GM21576 (cell line): ENCODE data around the gene TINAGL1.

Source experiments
- ATAC-seq: cut with Tn5 transposase; IDR thresholded peaks from one replicate; pipeline ENCODE4 v1.9.1; 2021; ENCODE audit warnings: mild to moderate bottlenecking, moderate library complexity; ENCODE audit not compliant: unreplicated experiment

The TINAGL1 gene, protein sequence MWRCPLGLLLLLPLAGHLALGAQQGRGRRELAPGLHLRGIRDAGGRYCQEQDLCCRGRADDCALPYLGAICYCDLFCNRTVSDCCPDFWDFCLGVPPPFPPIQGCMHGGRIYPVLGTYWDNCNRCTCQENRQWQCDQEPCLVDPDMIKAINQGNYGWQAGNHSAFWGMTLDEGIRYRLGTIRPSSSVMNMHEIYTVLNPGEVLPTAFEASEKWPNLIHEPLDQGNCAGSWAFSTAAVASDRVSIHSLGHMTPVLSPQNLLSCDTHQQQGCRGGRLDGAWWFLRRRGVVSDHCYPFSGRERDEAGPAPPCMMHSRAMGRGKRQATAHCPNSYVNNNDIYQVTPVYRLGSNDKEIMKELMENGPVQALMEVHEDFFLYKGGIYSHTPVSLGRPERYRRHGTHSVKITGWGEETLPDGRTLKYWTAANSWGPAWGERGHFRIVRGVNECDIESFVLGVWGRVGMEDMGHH

DNA sequence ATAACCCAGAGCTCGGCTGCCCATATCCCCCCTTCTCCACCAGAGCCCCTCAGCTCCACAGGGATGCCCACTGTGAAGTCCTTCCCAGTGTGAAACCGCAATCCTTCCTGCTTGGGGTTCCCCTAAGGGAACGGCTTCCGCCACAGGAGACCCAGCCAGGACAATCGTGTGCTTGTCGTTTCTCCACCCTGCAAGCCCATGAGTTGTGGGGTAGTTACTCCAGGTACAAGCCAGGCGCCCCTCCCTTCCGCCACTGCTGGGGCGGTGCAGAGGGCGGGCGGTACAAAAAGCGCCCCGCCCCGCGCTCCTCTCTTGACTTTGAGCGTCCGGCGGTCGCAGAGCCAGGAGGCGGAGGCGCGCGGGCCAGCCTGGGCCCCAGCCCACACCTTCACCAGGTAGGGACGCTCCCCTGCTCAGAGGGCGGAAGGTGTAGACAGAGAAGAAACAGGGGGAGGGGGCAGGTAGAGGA, at the start of gene TINAGL1:
TSS of gene TINAGL1 (plus strand) at position 315 of the 469 bp plus-strand sequence. CDS start 634 bp downstream, outside the sequence.
- no peak for ATAC-seq

DNA sequence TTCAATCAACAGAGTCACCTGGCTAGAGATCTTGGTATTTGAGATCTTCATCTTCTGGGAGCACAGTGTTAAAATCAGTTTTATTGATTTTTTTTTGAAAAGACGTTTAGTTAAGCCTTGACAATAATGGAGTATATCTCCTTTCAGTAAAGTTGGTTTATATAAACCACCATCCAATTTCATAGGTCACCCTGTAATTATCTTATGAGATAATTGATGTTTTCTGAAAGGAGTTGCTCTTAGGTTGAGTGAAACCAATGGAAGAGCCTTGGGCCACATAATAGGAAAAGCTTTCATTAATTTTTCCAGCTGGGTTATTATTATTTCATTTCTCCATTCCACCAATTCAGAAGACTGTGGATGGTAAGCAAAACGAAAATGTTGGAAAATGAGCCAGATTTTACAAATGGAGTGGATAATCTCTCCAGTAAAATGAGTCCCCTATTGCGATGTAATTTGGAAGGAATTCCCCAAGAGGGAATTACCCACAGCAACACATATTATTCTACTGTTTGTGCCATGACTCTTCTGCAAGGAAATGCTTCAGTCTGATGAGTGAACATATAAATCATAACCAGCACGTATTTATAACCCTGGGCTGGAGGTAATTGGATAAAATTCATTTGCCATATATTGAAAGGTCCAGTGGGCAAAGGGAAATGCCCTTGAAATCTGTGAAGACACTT, 46.2 kb upstream of the TINAGL1 start:
- ATAC-seq = no peak

DNA sequence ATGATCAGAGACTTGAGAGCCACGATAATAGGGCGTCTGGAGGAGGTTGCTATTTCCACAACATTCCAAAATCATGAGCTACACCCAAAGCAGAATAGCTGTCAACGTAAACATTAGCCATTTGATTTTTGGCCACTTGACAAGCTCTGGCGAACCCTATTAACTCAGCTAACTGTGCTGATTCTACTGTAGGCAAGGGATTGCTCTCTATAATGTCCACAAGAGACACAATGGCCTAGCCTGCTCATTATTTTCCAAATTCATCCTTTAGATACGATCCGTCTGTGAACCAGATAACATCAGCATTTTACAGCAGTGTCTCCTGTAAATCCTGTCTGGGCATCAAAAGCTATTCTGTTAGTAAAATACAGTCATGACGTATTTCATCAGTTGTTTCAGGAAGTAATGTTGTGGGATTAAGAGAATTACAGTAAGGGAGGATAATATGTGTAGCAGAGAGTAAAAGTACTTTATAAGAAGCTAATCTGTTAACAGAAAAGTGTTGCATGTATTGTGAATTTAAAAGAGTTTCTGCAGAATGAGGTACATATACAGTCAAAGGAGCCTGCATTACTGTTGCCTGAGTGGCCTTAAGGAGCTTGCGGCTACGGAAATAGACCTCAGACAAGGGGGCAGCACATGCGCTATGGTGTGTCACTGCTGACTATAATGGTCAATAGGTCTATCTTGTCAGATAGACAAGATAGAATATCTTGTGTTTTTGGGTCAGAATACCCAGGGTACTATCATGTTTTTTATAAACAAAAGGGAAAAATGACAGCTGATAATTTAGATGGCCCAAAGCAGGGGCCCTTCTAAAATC, 44.9 kb upstream of the TINAGL1 start:
- no peak for ATAC-seq

DNA sequence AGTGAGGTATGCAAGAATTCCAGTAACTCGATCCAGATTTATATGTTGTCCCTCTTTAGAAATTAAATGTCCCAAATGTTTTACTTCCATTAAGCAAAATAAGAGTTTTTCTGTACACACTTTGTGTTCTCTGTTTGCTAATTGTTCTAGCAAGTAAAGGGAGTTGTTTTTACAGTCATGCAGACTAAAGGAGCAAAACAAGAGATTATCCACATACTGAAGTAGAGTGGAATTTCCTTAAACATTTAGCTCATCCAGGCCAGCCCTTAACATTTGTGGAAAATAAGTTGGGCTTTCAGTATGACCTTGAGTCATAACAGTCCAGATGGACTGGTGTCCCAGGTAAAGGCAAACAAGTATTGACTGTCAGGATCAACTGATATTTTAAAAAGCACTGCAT, 44.1 kb upstream of the TINAGL1 start:
- no peak for ATAC-seq

DNA sequence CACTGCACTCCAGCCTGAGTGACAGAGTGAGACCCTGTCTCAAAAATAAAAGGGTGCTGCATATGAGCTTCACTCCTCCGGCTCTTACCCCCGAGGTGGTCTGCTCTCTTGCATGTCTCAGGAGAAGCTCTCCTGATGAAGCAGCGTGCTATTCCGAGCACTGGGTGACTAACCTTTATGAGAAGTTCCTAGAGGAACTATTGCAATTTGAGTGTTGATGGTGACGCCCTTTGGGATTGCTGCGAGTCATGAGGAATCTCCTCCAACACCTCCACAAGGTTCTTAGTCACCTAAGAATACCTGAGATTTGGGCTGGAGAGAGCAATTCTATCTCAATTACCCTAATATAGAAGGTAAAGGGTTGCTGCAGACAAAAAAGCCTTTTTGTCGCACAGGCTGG, 40.8 kb upstream of the TINAGL1 start:
- no peak for ATAC-seq

DNA sequence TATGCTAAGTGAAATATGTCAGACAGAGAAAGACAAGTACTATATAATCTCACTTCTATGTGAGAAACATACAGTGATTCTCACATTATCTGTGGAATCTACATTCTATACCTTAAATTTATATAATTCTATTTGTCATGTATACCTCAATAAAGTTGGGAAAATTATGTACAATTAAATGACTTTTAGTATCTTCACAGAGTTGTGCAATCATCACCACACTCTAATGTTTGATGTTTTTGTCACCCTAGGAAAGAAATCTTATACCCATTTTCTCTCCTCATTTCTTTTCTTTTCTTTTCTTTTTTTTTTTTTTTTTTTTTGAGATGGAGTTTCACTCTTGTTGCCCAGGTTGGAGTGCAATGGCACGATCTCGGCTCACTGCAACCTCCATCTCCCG, 37.0 kb upstream of the TINAGL1 start:
- ATAC-seq = no peak

DNA sequence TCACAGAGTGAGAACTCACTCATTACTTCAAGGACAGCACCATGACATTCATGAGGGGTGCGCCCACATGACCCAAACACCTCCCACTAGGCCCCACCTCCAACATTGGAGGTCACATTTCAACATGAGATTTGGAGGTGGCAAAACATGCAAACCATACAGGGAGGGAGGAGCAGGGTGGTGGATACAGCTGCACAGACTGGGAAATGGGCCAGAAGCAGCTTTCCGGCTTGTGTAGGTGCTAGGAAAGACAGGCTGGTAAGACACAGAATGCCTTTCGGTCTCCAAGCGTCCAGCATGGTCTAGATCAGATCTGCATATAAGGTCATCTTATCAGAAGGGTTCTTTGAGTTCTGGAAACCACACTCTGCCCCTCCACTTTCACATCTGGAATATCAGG, 35.1 kb upstream of the TINAGL1 start:
- no peak for ATAC-seq

DNA sequence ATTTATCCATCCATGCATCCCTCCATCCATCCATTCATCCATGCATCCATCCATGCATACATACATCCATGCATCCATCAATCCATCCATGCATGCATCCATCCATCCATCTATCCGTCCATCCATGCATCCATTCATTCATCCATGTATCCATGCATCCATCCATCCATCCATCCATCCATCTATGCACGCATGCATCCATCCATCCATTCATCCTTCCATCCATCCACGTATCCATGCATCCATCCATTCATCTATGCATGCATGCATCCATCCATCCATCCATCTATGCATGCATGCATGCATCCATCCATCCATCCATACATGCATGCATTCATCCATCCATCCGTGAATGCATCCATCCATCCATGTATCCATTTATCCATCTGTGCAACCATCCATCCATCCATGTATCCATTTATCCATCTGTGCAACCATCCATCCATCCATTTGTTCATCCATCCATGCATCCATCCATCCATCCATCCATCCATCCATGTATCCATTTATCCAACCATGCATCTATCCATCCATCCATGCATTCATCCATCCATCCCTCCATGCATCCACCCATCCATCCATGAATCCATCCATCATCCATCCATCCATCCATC, 30.3 kb upstream of the TINAGL1 start:
- ATAC-seq = no peak

DNA sequence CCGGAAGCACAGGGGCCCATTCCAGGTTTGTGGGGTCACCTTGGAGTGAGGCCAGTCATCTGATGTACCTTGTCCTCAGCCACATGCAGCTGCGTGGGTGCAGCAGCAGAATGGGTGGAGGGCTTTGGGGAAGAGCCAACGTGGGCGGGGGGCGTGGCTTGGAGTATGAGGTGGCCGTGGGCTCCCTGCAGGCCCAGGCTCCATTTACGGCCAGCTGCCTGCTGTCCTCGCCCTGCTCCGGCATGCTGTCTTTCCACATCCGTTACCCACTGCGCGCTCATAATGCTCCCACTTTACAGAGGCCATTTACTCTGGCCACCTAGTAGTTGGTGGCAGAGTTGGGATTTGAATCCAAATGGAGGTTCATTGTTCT, 27.8 kb upstream of the TINAGL1 start:
- no peak for ATAC-seq

DNA sequence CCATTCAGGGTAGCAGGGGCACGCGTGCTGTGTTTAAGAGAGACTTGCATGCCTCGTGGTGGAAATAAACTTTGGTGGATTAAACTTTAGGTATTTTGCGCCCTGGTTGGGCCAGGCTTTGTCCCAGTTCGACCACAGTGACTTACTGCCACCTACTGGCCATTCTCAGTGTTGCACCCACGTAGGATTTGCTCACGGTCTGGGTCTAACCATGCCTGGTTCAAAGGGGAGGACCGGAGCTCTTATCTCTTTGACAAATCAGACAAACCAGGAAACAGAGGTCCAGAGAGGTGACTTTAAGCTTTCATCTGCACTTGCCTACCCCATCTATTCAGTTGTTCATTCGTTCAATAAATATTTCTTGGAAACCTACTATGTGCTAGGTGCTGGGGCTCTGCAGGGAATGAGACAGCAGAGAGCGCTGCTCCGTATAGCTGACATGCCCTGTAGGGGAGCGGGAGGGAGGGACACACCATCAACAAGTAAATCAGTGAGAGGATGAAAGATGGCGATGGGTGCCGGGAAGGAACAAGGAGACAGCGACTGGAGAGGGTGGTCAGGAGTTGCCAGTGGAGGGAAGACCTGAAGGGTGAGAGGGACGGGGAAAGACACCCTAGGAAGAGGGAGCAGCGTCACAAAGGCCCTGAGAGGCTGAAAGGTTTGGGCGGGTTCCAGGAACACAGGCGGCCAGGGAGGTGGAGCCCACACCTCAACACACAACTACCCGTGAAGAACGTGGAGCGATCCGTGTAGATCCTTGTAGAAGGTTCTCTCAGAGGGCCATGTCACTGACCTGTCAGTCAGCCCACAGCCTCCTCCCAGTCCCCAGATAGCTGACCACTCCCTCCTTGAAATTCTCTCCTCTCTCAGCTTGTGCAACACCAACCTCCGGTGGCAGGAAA, 27.2 kb upstream of the TINAGL1 start:
- ATAC-seq = peak; percentile 69

DNA sequence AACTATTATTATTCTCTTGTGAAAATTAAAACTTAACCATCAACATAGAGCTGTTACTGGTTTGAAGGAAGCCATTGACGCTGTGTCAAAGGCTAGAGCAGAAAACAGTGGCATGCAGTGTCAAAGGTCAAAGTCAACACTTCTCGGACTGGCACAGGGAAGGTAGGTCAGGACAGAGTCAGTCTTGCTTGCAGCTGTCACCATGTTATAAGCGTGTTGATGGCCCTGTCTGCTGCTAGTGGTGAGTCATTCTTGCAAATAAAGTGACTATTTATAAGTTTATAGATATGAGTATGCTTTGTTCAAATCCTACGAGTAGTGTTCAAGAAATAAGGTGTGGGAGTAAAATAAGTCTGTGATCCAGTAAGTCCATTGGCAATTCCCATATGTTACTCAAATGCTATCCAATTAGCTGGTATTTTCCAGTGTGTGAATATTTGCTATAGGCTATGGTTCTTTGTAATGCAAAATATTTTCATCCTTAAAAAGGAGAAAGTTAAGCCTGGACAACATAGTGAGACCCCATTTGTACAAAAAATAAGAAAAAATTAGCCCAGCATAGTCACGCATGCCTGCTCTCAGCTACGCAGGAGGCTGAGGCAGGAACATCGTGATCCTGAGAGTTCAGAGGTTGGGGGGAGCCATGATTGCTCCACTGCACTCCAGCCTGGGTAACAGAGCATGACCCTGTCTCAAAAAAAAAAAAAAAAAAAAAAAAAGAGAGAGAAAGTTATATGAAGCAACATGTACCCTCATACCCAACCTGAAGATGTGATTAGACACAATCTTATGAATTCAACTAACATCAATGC, 26.3 kb upstream of the TINAGL1 start:
- ATAC-seq = no peak

DNA sequence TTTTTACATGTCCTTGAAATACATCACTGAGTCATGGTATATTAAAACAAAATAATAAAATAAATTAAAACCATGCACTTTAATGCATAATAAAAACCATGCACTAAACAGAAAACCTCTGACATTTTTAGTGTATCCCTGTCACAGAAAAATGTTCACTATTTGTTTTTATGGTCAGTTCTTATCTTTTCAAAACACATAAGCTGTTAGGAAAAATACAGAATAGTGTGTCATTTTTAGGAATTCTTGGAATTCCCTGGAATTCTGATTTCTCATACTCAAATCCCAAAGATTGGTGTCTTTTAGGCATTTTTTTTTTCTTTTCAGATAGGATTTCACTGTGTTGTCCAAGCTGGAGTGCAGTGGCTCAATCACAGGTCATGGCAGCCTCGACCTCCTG, 25.1 kb upstream of the TINAGL1 start:
- ATAC-seq = no peak

DNA sequence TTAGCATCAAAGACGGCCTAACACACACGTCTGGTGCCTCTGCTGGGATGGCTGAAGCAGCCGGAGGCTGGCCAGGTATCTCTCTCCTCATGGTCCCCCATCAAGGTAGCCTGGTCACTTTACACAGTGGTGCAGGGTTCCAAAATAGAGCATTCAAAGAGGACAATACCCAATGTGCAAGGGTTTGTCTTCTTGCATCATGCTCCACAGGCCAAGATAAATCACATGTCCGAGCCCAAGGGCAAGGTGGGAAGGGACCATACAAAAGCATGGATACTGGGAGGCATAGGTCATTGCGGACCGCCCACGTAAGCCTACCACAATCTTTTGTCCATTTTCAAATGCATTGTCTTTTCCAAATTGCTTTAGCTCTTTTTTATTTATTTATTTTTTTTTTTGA, 23.8 kb upstream of the TINAGL1 start:
- no peak for ATAC-seq

DNA sequence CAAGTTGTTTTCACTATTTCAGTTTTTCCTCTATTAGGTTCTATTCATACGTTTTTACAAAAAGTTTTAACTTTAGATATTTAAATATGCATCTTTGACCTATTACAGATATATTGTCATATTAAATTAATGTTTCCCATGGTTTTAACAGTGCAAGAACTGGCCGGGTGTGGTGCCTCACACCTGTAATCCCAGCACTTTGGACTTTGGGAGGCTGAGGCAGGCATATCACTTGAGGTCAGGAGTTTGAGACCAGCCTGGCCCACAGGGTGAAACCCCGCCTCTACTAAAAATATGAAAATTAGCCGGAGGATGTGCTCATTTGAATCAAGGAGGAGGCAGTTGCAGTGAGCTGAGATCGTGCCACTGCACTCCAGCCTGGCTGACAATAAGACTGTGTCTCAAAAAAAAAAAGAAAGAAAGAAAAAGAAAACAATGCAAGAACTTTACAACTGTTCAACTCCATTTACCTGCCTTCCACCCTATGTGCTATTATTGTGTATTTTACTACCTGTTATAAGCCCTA, 19.8 kb upstream of the TINAGL1 start:
- ATAC-seq = no peak

DNA sequence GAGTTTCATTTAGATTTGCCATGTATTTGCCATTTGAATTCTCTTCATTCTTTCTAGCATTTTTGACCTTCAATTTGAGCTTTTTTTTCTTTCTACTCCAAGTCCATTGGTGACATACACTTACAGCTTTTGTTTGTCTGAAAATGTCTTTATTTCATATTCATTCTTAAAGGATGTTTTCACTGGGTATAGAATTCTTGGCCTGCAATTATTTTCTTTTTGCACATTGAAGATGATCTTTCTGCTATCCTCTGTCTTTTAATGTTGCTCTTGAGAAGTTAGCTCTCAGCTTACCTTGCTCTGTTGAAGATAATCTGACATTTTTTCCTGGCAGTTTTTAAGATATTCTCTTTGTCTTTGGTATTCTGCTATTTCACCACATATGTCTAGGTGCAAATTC, 16.6 kb upstream of the TINAGL1 start:
- no peak for ATAC-seq

DNA sequence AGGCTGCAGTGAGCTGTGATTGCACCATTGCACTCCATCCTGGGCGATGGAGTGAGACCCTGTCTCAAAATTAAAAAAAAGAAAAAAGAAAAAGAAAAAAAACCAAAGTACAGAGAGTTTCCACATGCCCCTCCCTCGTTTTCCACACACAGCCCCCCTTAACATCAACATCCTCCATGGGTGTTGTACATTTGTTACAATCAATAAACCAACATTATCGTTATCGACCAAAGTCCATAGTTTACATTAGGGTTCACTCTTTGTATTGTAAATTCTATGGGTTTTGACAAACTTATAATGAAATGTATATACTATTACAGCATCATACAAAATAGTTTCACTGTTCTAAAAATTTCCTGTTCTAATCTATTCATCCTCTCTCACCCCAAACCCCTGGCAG, 15.9 kb upstream of the TINAGL1 start:
- no peak for ATAC-seq

DNA sequence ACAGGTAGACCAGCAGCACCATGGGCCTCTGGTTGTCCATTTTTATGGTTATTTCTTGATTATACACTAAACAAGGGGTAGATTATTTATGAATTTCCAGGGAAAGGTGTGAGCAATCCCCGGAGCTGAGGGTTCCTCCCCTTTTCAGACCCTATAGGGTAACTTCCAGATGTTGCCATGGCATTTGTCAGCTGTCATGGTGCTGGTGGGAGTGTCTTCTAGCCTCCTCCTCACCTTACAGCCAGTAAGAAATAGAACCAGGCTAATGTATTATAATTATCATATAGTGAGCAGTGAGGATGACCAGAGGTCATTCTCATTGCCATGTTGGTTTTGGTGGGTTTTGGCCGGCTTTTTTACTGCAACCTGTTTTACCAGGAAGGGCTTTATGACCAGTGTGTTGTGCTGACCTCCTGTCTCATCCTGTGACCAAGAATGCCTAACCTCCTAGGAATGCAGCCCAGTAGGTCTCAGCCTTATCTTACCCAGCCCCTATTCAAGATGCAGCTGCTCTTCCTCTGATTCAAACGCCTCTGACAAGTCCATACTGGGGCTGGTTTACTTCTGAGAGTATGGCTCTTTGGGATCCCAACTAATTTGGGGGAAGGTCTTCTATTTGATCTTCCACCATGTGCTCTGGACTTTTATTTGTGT, 13.5 kb upstream of the TINAGL1 start:
- no peak for ATAC-seq

DNA sequence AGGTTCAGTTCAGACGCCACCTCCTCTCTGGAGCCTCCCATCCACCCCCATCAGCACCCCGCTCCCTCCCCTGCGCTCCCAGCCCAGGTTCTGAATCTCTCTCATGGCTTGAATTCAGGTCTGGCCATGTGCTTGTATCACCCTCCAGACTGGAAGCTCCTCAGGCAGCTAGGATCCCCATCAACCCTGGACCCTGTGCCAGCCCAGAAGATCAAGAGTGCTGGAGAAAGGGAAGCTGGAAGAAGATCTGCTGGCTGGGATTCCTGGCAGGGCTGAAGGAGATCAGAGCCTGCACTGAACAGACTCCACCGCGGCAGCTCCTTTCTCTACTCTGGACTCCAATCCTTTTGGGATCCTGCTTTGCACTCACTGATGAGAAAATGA, 11.7 kb upstream of the TINAGL1 start:
- ATAC-seq = no peak
